NK-92 (cell line): Measurements from ENCODE around the gene MTUS2.

Experiments used
- DNase-seq: peaks from one replicate; lab custom pipeline; 2025; ENCODE audit not compliant: unreplicated experiment; lab: John Stamatoyannopoulos, UW

The MTUS2 gene

GRCh38 chr13:29436721-29437280, 616.7 kb downstream of the MTUS2 start:
- no peak for DNase-seq

GRCh38 chr13:29438769-29439168, 618.6 kb downstream of the MTUS2 start:
- no peak for DNase-seq

- DNase-seq, result no peak
These were observed 619.7 kb downstream of the MTUS2 start for GRCh38 chr13:29439601-29440388.

GRCh38 chr13:29441306-29441705, 621.2 kb downstream of the MTUS2 start:
- no peak for DNase-seq

- DNase-seq, result no peak
These were observed 625.9 kb downstream of the MTUS2 start for GRCh38 chr13:29446016-29446415.

- DNase-seq, result no peak
These were observed 628.0 kb downstream of the MTUS2 start for GRCh38 chr13:29448174-29448573.

- no peak for DNase-seq
These were observed 629.6 kb downstream of the MTUS2 start for GRCh38 chr13:29449726-29450125.

GRCh38 chr13:29451976-29452375, 631.8 kb downstream of the MTUS2 start:
- no peak for DNase-seq

GRCh38 chr13:29452773-29453616, 632.9 kb downstream of the MTUS2 start:
- no peak for DNase-seq

GRCh38 chr13:29453617-29454011, 633.5 kb downstream of the MTUS2 start:
- DNase-seq, result no peak

- no peak for DNase-seq
These were observed 634.9 kb downstream of the MTUS2 start for GRCh38 chr13:29454931-29455481.

GRCh38 chr13:29456419-29456818, 636.3 kb downstream of the MTUS2 start:
- no peak for DNase-seq

- no peak for DNase-seq
These were observed 637.2 kb downstream of the MTUS2 start for GRCh38 chr13:29457299-29457698.

- DNase-seq, result no peak
These were observed 638.3 kb downstream of the MTUS2 start for GRCh38 chr13:29458419-29458818.

GRCh38 chr13:29459813-29460355, 639.7 kb downstream of the MTUS2 start:
- DNase-seq, result no peak

- no peak for DNase-seq
These were observed 644.1 kb downstream of the MTUS2 start for GRCh38 chr13:29464105-29464679.

- DNase-seq, result no peak
These were observed 645.7 kb downstream of the MTUS2 start for GRCh38 chr13:29465741-29466293.

- DNase-seq, result no peak
These were observed 651.4 kb downstream of the MTUS2 start for GRCh38 chr13:29471551-29471950.

- DNase-seq, result no peak
These were observed 652.3 kb downstream of the MTUS2 start for GRCh38 chr13:29472332-29472961.

GRCh38 chr13:29473166-29473565, 653.0 kb downstream of the MTUS2 start:
- no peak for DNase-seq
